ENCODE measurements around the gene KIFC1.

GRCh38 chr6:33459226-33459625, 67.6 kb downstream of the KIFC1 start:
- no peak for TF ChIP-seq CTCF (IDR thresholded peaks at IDR 0.05)
- no peak for TF ChIP-seq POLR2A (IDR thresholded peaks at IDR 0.05)

Data from lower leg skin (tissue), 3 donors.